Fibroblast of villous mesenchyme (primary cell): Measurements from ENCODE around the gene KRABD2.
"Not testable (repeated sequence)": the region's sequence is repeated elsewhere in the genome, so short reads cannot be mapped to it uniquely, and the experiment has no call there.

Source experiments
- DNase-seq: peaks from one replicate; pipeline ENCODE4 v3.0.0-alpha.2; 2010; ENCODE audit warnings: low read depth
- H3K4me3 ChIP-seq: 2 replicates; pipeline ENCODE4 v1.5.1; 2011; ENCODE audit warnings: low read depth, mild to moderate bottlenecking, low read length
- CTCF ChIP-seq: IDR thresholded peaks from 2 replicates; pipeline ENCODE4 v1.5.1; 2012; ENCODE audit warnings: low read depth, mild to moderate bottlenecking, low read length; ENCODE audit not compliant: insufficient read depth

The KRABD2 gene

GRCh38 chr17:8353736-8354135, 22.8 kb downstream of the KRABD2 start:
- no peak for TF ChIP-seq CTCF
- DNase-seq = no peak
- no peak overlapping the region for H3K4me3 ChIP-seq

- H3K4me3 ChIP-seq = no peak overlapping the region
- no peak for TF ChIP-seq CTCF
- no peak for DNase-seq
Observed at GRCh38 chr17:8350339-8350738, 26.2 kb downstream of the KRABD2 start.

- peak overlapping the region; percentile 27 for H3K4me3 ChIP-seq
- DNase-seq = not testable (repeated sequence)
Observed at GRCh38 chr17:8347001-8347400, 29.5 kb downstream of the KRABD2 start.

GRCh38 chr17:8345951-8346665, 30.4 kb downstream of the KRABD2 start:
- no peak for DNase-seq
- no peak overlapping the region for H3K4me3 ChIP-seq
- no peak for TF ChIP-seq CTCF

GRCh38 chr17:8345052-8345690, 31.3 kb downstream of the KRABD2 start:
- no peak for TF ChIP-seq CTCF
- DNase-seq = no peak
- H3K4me3 ChIP-seq = no peak overlapping the region

- DNase-seq = no peak
- no peak overlapping the region for H3K4me3 ChIP-seq
- TF ChIP-seq CTCF = no peak
Observed at GRCh38 chr17:8341456-8341855, 35.0 kb downstream of the KRABD2 start.

GRCh38 chr17:8339540-8339939, 37.0 kb downstream of the KRABD2 start, which contains the start of gene ODF4:
TSS of gene ODF4 (plus strand) at chr17:8339840. CDS start at chr17:8340052, 212 bp downstream.
- no peak for TF ChIP-seq CTCF
- no peak for DNase-seq
- no peak within 1 kb of the TSS for H3K4me3 ChIP-seq
